SK-N-SH treated with all-trans-retinoic acid at 6 μM for 48 hours (cell line): ENCODE results near the gene MAPK7.

ENCODE experiments used
- ARNTL ChIP-seq: fragments of 450-650 bp; formaldehyde crosslinking; IDR thresholded peaks from 2 replicates; pipeline ENCODE4 v1.5.0; 2020; ENCODE audit warnings: low read depth, mild to moderate bottlenecking, moderate library complexity, borderline replicate concordance
- GLIS3 ChIP-seq: fragments of 250-450 bp; sonication (Bioruptor Pico); IDR thresholded peaks from 2 replicates; pipeline ENCODE4 v1.5.0; 2020; ENCODE audit warnings: mild to moderate bottlenecking, moderate library complexity
- ISL1 ChIP-seq: fragments of 250-450 bp; sonication (Bioruptor Pico); IDR thresholded peaks from 2 replicates; pipeline ENCODE4 v2.1.2; 2022; ENCODE audit warnings: mild to moderate bottlenecking, moderate library complexity
- OSR1 ChIP-seq: fragments of 250-450 bp; sonication (Bioruptor Pico); IDR thresholded peaks from 2 replicates; pipeline ENCODE4 v1.8.0; 2022; ENCODE audit warnings: moderate library complexity, mild to moderate bottlenecking, inconsistent platforms
- POU6F1 ChIP-seq: fragments of 250-450 bp; sonication (Bioruptor Pico); IDR thresholded peaks from 2 replicates; pipeline ENCODE4 v1.8.0; 2021; ENCODE audit warnings: low read depth, mild to moderate bottlenecking, moderate library complexity, borderline replicate concordance
- PPARA ChIP-seq: fragments of 250-450 bp; sonication (Bioruptor Pico); IDR thresholded peaks from 2 replicates; pipeline ENCODE4 v1.5.0; 2020; ENCODE audit warnings: mild to moderate bottlenecking, borderline replicate concordance
- RARB ChIP-seq: fragments of 250-450 bp; sonication (Bioruptor Pico); IDR thresholded peaks from 2 replicates; pipeline ENCODE4 v1.8.0; 2021; ENCODE audit warnings: mild to moderate bottlenecking, moderate library complexity
- SNAI2 ChIP-seq: fragments of 250-450 bp; sonication (Bioruptor Pico); IDR thresholded peaks from 2 replicates; pipeline ENCODE4 v1.5.0; 2020; ENCODE audit warnings: mild to moderate bottlenecking, moderate library complexity
- ZFP3 ChIP-seq: fragments of 250-450 bp; sonication (Bioruptor Pico); IDR thresholded peaks from 2 replicates; pipeline ENCODE4 v1.5.0; 2020; ENCODE audit warnings: mild to moderate bottlenecking, moderate library complexity
- ZFP30 ChIP-seq: fragments of 450-650 bp; formaldehyde crosslinking; IDR thresholded peaks from 2 replicates; pipeline ENCODE4 v1.5.0; 2022; ENCODE audit warnings: mild to moderate bottlenecking, moderate library complexity
- ZNF70 ChIP-seq: fragments of 450-650 bp; formaldehyde crosslinking; IDR thresholded peaks from 2 replicates; pipeline ENCODE4 v1.5.0; 2020; ENCODE audit warnings: mild to moderate bottlenecking, moderate library complexity

- no peak for TF ChIP-seq ZFP30 (CRISPR knock-in tag)
- no peak for TF ChIP-seq ISL1 (CRISPR knock-in tag)
- no peak for TF ChIP-seq ARNTL (CRISPR knock-in tag)
- TF ChIP-seq ZNF70, result no peak
- no peak for TF ChIP-seq ZFP3 (CRISPR knock-in tag)
- no peak for TF ChIP-seq OSR1 (CRISPR knock-in tag)
- TF ChIP-seq PPARA, result no peak
- TF ChIP-seq POU6F1, result no peak
- TF ChIP-seq SNAI2 (CRISPR knock-in tag), result no peak
- TF ChIP-seq RARB, result no peak
- no peak for TF ChIP-seq GLIS3
These were observed 4.2 kb upstream of the MAPK7 start for GRCh38 chr17:19374136-19374535.
